Measurements from ENCODE around the gene C4orf36. TPM values are rescaled to one million over a fixed set of nuclear protein-coding genes. Genes with fewer than 3 reads are reported as not detected.

C4orf36 gene
- total and polyA plus RNA-seq, 2 of the 8 experiments (the other 6 are each of a cell fraction or from before 2014, with no cell fraction given) = 1.2 to 1.5 TPM

DNA sequence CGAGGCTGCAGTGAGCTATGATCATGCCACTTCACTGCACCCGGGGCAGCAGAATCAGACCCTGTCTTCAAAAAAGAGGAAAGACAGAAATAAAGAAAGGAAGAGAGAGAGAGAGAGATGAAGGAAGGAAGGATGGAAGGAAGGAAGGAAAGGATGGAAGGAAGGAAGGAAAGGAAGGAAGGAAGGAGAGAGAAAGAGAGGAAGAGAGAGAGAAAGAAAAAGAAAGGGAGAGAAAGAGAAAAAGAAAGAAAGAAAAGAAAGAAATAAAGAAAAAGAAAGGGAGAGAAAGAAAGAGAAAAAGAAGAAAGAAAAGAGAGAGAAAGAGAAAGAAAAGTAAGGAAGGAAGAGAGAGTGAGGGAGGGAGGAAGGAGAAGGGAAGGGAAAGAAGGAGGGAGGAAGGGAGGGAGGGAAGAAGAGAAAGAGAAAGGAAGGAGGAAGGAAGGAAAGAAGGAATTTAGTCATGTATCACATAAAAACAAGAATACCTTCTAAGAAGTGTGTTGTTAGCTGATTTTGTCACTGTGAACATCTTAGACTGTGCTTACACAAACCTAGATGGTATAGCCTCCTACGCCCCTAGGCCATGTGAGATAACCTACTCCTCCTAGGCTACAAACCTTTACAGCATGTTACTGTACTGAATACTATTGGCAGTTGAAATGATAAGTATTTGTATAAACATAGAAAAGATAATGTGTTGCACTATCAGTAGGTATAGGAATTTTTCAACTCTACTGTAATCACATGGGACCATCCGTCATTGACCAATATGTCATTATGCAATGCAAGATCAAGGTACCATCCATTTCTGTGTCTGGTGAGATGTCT, 25.2 kb upstream of the C4orf36 start (continued):
- TF ChIP-seq EP300 (IDR thresholded peaks at IDR 0.05; ENCODE audit: borderline replicate concordance in 1 of 2, low read depth in 2 of 2, low read length in 2 of 2) = no peak

Data from H1 (cell line).